HepG2 (cell line): ENCODE results near the gene SPTAN1. TPM values are rescaled to one million over a fixed set of nuclear protein-coding genes. Genes with fewer than 3 reads are reported as not detected.
"Not testable (repeated sequence)": the region's sequence is repeated elsewhere in the genome, so short reads cannot be mapped to it uniquely, and the experiment has no call there.

Source experiments
- ATAC-seq: fragments of 200-7000 bp; cut with Tn5 transposase; 3 replicates; pipeline ENCODE4 v1.9.1; 2020; ENCODE audit warnings: mild to moderate bottlenecking, moderate library complexity
- BruUV-seq: library from RNA; stranded (reverse); fragments of 400-500 nt; replicated peaks from 2 replicates; lab custom pipeline; 2021; lab: Mats Ljungman, UMichigan
- CTCF ChIA-PET: fragments of 300-600 bp; formaldehyde crosslinking; extraction: SDS; loops from one replicate; lab custom pipeline; 2021; ENCODE audit warnings: low total read pairs, inconsistent platforms, low intra/inter-chr PET ratio; lab: Yijun Ruan, JAX
- POLR2A ChIA-PET: fragments of 350-600 bp; sonication (Branson Sonifier 250); formaldehyde crosslinking; loops from one replicate; lab custom pipeline; 2020; ENCODE audit warnings: antibody characterized with exemption, inconsistent platforms; lab: Yijun Ruan, JAX
- DNase-seq: peaks from one replicate; pipeline ENCODE4 v3.0.0-alpha.2; 2015; ENCODE audit warnings: low spot score
- FAIRE-seq: peaks from 3 replicates; lab custom pipeline; 2011; peaks lifted over from hg19 to GRCh38; lab: Jason Lieb, UNC
- H2AFZ ChIP-seq: one replicate; pipeline ENCODE4 v1.6.1; 2011; ENCODE audit warnings: low read length, inconsistent platforms
- H3K27ac ChIP-seq: fragments of 300-600 bp; 3 replicates; pipeline ENCODE4 v1.8.0; 2011; ENCODE audit warnings: mixed run types, mild to moderate bottlenecking, mixed read lengths, low read length, inconsistent platforms; ENCODE audit not compliant: insufficient read depth; ENCODE audit errors: extremely low read length
- H3K27me3 ChIP-seq, 2 experiments: fragments of 200-600 bp in 1 of 2; 2 replicates in 1 of 2; 3 replicates in 1 of 2; pipeline versions ENCODE4 v1.6.0 to v1.8.0; 2011; ENCODE audit warnings: low read length in 2 of 2, mild to moderate bottlenecking in 2 of 2, moderate library complexity in 2 of 2, inconsistent platforms in 1 of 2; ENCODE audit not compliant: insufficient read depth in 2 of 2, control insufficient read depth in 1 of 2
- H3K36me3 ChIP-seq, 2 experiments: fragments of 200-600 bp in 1 of 2; replicated peaks in 1 of 2; 2 replicates in 1 of 2; 3 replicates in 1 of 2; pipeline versions ENCODE4 v1.5.1 to v1.8.0; 2011; ENCODE audit warnings: low read length in 2 of 2, inconsistent platforms in 1 of 2; ENCODE audit not compliant: insufficient read depth in 2 of 2, control insufficient read depth in 1 of 2
- H3K4me1 ChIP-seq: 2 replicates; pipeline ENCODE4 v1.5.1; 2012; ENCODE audit warnings: low read length, inconsistent platforms; ENCODE audit not compliant: insufficient read depth
- H3K4me2 ChIP-seq: 2 replicates; pipeline ENCODE4 v1.6.0; 2011; ENCODE audit warnings: low read depth, low read length, inconsistent platforms
- H3K4me3 ChIP-seq, 3 experiments: fragments of 200-600 bp in 1 of 3; sonication (generic), shearing (Covaris generic) in 1 of 3; replicated peaks in 1 of 3; 2 replicates each; pipeline ENCODE4 v1.5.1; 2011 to 2016; ENCODE audit warnings: low read length in 3 of 3, inconsistent platforms in 2 of 3, low read depth in 2 of 3, mild to moderate bottlenecking in 2 of 3, control low read depth in 1 of 3, mixed read lengths in 1 of 3; ENCODE audit not compliant: insufficient read depth in 1 of 3
- H3K79me2 ChIP-seq: one replicate; pipeline ENCODE4 v1.6.1; 2011; ENCODE audit warnings: low read length, inconsistent platforms; ENCODE audit not compliant: insufficient read depth
- H3K9ac ChIP-seq: 2 replicates; pipeline ENCODE4 v1.6.0; 2011; ENCODE audit warnings: mild to moderate bottlenecking, low read depth, low read length, inconsistent platforms; ENCODE audit not compliant: insufficient read depth
- H3K9me3 ChIP-seq: 2 replicates; pipeline ENCODE4 v1.5.1; 2012; ENCODE audit warnings: mild to moderate bottlenecking, low read length
- H4K20me1 ChIP-seq: 2 replicates; pipeline ENCODE4 v1.6.0; 2011; ENCODE audit warnings: inconsistent platforms, mild to moderate bottlenecking, low read length, moderate library complexity; ENCODE audit not compliant: insufficient read depth
- CREBL2 ChIP-seq: sonication (generic); formaldehyde crosslinking; IDR thresholded peaks from 2 replicates; pipeline ENCODE4 v1.8.1; 2023; ENCODE audit warnings: missing genetic modification reagents, mild to moderate bottlenecking, borderline replicate concordance
- HES4 ChIP-seq: sonication (generic); formaldehyde crosslinking; IDR thresholded peaks from 2 replicates; pipeline ENCODE4 v1.9.0; 2021; ENCODE audit warnings: mild to moderate bottlenecking, missing genetic modification reagents, borderline replicate concordance
- KMT2A ChIP-seq: sonication (generic); formaldehyde crosslinking; IDR thresholded peaks from 2 replicates; pipeline ENCODE4 v1.4.0; 2020; ENCODE audit warnings: missing genetic modification reagents
- MBNL3 ChIP-seq: fragments of 250-450 bp; sonication (Bioruptor Pico); conservative IDR thresholded peaks from 2 replicates; pipeline ENCODE4 v1.8.0; 2022; ENCODE audit warnings: mild to moderate bottlenecking, inconsistent platforms
- MTA1 ChIP-seq: sonication (generic); formaldehyde crosslinking; IDR thresholded peaks from 2 replicates; pipeline ENCODE4 v1.4.0; 2020; ENCODE audit warnings: missing genetic modification reagents, mild to moderate bottlenecking, borderline replicate concordance
- SP4 ChIP-seq: sonication (generic); formaldehyde crosslinking; IDR thresholded peaks from 2 replicates; pipeline ENCODE4 v1.8.1; 2023; ENCODE audit warnings: mild to moderate bottlenecking, missing genetic modification reagents
- TEAD2 ChIP-seq: sonication (generic); formaldehyde crosslinking; IDR thresholded peaks from 2 replicates; pipeline ENCODE4 v1.9.0; 2021; ENCODE audit warnings: missing genetic modification reagents
- THAP7 ChIP-seq: sonication (generic); formaldehyde crosslinking; IDR thresholded peaks from 2 replicates; pipeline ENCODE4 v1.8.1; 2023; ENCODE audit warnings: mild to moderate bottlenecking, missing genetic modification reagents
- ZNF264 ChIP-seq: sonication (generic); formaldehyde crosslinking; IDR thresholded peaks from 2 replicates; pipeline ENCODE4 v1.4.0; 2020; ENCODE audit warnings: missing genetic modification reagents
- ZNF703 ChIP-seq: sonication (generic); formaldehyde crosslinking; IDR thresholded peaks from 2 replicates; pipeline ENCODE4 v1.5.1; 2020; ENCODE audit warnings: missing genetic modification reagents, mild to moderate bottlenecking, moderate library complexity, borderline replicate concordance
- ZNF770 ChIP-seq: sonication (generic); formaldehyde crosslinking; IDR thresholded peaks from 2 replicates; pipeline ENCODE4 v1.5.0; 2020; ENCODE audit warnings: mild to moderate bottlenecking, missing genetic modification reagents
- WGBS: methylation state at CpG from one replicate; pipeline ENCODE4 v1.1.6; 2017; ENCODE audit warnings: low lambda C conversion rate; 5-methylcytosine and 5-hydroxymethylcytosine counted together
- in situ Hi-C: cut with HindIII; loops from 2 replicates; pipeline ENCODE4 v1.10.0; 2017; ENCODE audit warnings: low pct_unique_long_range_greater_than_20kb; ENCODE audit not compliant: extremely low pct_ligation_motif_present
- intact Hi-C: fragments of 100-400 bp; cut with micrococcal nuclease; formaldehyde crosslinking; loops from one replicate; pipeline ENCODE4 v1.10.0; 2022; ENCODE audit not compliant: unreplicated experiment
- polyA plus RNA-seq, 8 experiments: library from polyadenylated mRNA; depleted of rRNA in 3 of 8; stranded (reverse) in 7 of 8; unstranded in 1 of 8; fragments of >200 nt; fragmentation: Illumina TruSeq in 4 of 8; extraction: Trizol in 4 of 8; gene quantifications; 2 replicates each; pipeline versions ENCODE4 v1.2.1 to v1.2.3, GENCODE V29; 2011 to 2016; ENCODE audit warnings: low read depth in 4 of 8, missing spikeins in 1 of 8, mixed read lengths in 1 of 8; ENCODE audit not compliant: insufficient read depth in 1 of 8
- total RNA-seq, 5 experiments: library from RNA; depleted of rRNA; stranded (reverse); fragments of >200 nt; fragmentation: Illumina TruSeq; extraction: Trizol; gene quantifications; 2 replicates each; pipeline ENCODE4 v1.2.3, GENCODE V29; 2016; ENCODE audit warnings: low read depth in 1 of 5
- TF ChIP-seq, protein P1 (sequence below): sonication (generic); formaldehyde crosslinking; IDR thresholded peaks from 2 replicates; pipeline ENCODE4 v1.9.0; 2021; ENCODE audit warnings: missing genetic modification reagents, mild to moderate bottlenecking, borderline replicate concordance

SPTAN1 gene
- total and polyA plus RNA-seq, 2 of the 13 experiments (the other 11 are each of a cell fraction or from before 2014, with no cell fraction given) = 106 to 111 TPM

- Histone ChIP-seq H3K4me1 (peaks cover 21% of the 10 kb centered on the region), H2AFZ (peak overlapping the region; percentile 57), H4K20me1 (no peaks in the 10 kb centered on the region), H3K79me2 (peaks cover 19% of the 10 kb centered on the region), H3K27ac (peak overlapping the region; percentile 79), H3K9ac (peak overlapping the region; percentile 87), H3K36me3 (peaks cover 1 to 7% of the 10 kb centered on the region in 2 experiments; a peak in 2 of 5 replicates), H3K4me3 (peak overlapping the region; percentile 82 to 96 (median 90)), H3K4me2 (peak overlapping the region; percentile 88), H3K9me3 (no peaks in the 10 kb centered on the region), H3K27me3 (no peaks in the 10 kb centered on the region; a peak in 1 of 5 replicates)
- no peak for ATAC-seq
- WGBS = 28% methylated on average over 6 of the region's 6 CpGs
- DNase-seq = no peak
- intact Hi-C loops (no loop called here), in situ Hi-C loops (no loop called here)
- TF ChIP-seq MBNL3 (CRISPR knock-in tag) = no peak
- no peak for TF ChIP-seq ZNF264
- TF ChIP-seq ZNF703 = no peak
- TF ChIP-seq KMT2A (CRISPR knock-in tag) = no peak
- TF ChIP-seq, protein P1, sequence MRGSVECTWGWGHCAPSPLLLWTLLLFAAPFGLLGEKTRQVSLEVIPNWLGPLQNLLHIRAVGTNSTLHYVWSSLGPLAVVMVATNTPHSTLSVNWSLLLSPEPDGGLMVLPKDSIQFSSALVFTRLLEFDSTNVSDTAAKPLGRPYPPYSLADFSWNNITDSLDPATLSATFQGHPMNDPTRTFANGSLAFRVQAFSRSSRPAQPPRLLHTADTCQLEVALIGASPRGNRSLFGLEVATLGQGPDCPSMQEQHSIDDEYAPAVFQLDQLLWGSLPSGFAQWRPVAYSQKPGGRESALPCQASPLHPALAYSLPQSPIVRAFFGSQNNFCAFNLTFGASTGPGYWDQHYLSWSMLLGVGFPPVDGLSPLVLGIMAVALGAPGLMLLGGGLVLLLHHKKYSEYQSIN (CRISPR knock-in tag) = no peak
- no peak for TF ChIP-seq CREBL2 (CRISPR knock-in tag)
- TF ChIP-seq ZNF770 (CRISPR knock-in tag) = no peak
- no peak for TF ChIP-seq HES4 (CRISPR knock-in tag)
- no peak for TF ChIP-seq THAP7 (CRISPR knock-in tag)
- TF ChIP-seq TEAD2 = no peak
- no peak for TF ChIP-seq MTA1 (CRISPR knock-in tag)
- no peak for TF ChIP-seq SP4 (CRISPR knock-in tag)
- FAIRE-seq = no peak
- BruUV-seq = no TSS peak
- POLR2A ChIA-PET = interaction anchor here (1.0 to 2.0 kb wide), 6 partner anchors 10 to 229 kb away, joined by 3 to 13 read pairs (median 4); partner anchors contain the start of genes GOLGA2, ODF2, SPTAN1 and SWI5
- CTCF ChIA-PET = no interaction called here
These were observed 47.0 kb upstream of the SPTAN1 start for GRCh38 chr9:128505414-128505765.

DNA sequence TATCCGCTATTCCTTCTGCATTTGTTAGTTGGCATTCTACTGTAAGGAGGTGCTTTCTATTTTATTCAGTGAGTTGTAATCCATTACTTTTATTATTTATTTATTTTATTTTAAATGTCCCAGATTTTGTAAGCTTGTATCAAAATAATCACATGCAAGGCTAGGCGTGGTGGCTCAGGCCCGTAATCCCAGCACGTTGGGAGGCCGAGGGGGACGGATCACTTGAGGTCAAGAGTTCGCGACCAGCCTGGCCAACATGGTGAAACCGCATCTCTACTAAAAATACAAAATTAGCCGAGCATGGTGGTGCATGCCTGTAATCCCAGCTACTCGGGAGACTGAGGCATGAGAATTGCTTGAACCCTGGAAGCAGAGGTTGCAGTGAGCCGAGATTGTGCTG, 46.5 kb upstream of the SPTAN1 start:
- intact Hi-C loops, DNase-seq, H3K27me3 ChIP-seq, FAIRE-seq, H4K20me1 ChIP-seq, CTCF ChIA-PET, BruUV-seq, H2AFZ ChIP-seq, in situ Hi-C loops, H3K27ac ChIP-seq, ATAC-seq, H3K9me3 ChIP-seq, H3K36me3 ChIP-seq: not testable (repeated sequence)
- POLR2A ChIA-PET = interaction anchor here (1.0 to 2.0 kb wide), 4 partner anchors 11 to 134 kb away, joined by 3 to 13 read pairs (median 7); partner anchors contain the start of gene SPTAN1
- 97% methylated on average over 12 of the region's 12 CpGs for WGBS
- Histone ChIP-seq H3K4me2 (peak overlapping the region; percentile 88), H3K79me2 (peaks cover 19% of the 10 kb centered on the region), H3K9ac (peak overlapping the region; percentile 87; the same call in 1 of the 2 replicates), H3K4me1 (peaks cover 21% of the 10 kb centered on the region), H3K4me3 (peak overlapping the region in 2 of 3 experiments; percentile 82 to 96; a peak in 2 of 6 replicates)
